Lower leg skin (tissue), 3 donors: Measurements from ENCODE around the gene AAMP.

Source experiments
- CTCF ChIP-seq, 3 donors: fragments of 450-650 bp; IDR thresholded peaks; one replicate each; pipeline ENCODE4 v1.5.1; 2016; ENCODE audit warnings: antibody characterized with exemption in 3 of 3, mild to moderate bottlenecking in 3 of 3, moderate library complexity in 2 of 3
- POLR2A ChIP-seq, 2 donors: fragments of 450-650 bp; IDR thresholded peaks; one replicate each; pipeline ENCODE4 v1.6.1; 2016 to 2017; ENCODE audit warnings: antibody characterized with exemption in 2 of 2, mild to moderate bottlenecking in 1 of 2, moderate library complexity in 1 of 2

- TF ChIP-seq CTCF (IDR thresholded peaks at IDR 0.05) (no peak), POLR2A (IDR thresholded peaks at IDR 0.05) (no peak)
Observed at GRCh38 chr2:218310853-218311540, 41.1 kb upstream of the AAMP start.
